ENCODE data around the gene ITPRIPL2.

GRCh38 chr16:19140396-19140795, 26.6 kb downstream of the ITPRIPL2 start:
- TF ChIP-seq MAFK (IDR thresholded peaks at IDR 0.05; ENCODE audit: low read depth, low read length) (no peak), CTCF (conservative IDR thresholded peaks at IDR 0.05; ENCODE audit: low read depth, low read length) (no peak), POLR2A (IDR thresholded peaks at IDR 0.05; ENCODE audit: low read depth, low read length) (no peak), RAD21 (IDR thresholded peaks at IDR 0.05; ENCODE audit: low read length) (no peak), CEBPB (IDR thresholded peaks at IDR 0.05; ENCODE audit: low read depth, low read length) (no peak), MXI1 (IDR thresholded peaks at IDR 0.05; ENCODE audit: borderline replicate concordance, low read depth, low read length) (no peak), FOS (IDR thresholded peaks at IDR 0.05; ENCODE audit: low read depth, low read length) (no peak)
- TF ChIP-seq, protein P1, sequence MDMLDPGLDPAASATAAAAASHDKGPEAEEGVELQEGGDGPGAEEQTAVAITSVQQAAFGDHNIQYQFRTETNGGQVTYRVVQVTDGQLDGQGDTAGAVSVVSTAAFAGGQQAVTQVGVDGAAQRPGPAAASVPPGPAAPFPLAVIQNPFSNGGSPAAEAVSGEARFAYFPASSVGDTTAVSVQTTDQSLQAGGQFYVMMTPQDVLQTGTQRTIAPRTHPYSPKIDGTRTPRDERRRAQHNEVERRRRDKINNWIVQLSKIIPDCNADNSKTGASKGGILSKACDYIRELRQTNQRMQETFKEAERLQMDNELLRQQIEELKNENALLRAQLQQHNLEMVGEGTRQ (IDR thresholded peaks at IDR 0.05; ENCODE audit: low read depth, low read length), result no peak
